ENCODE measurements around the gene C3orf18. TPM values are rescaled to one million over a fixed set of nuclear protein-coding genes. Genes with fewer than 3 reads are reported as not detected.

The C3orf18 gene
- total RNA-seq, 1 donor from 2014 or later: 5.9 TPM

DNA sequence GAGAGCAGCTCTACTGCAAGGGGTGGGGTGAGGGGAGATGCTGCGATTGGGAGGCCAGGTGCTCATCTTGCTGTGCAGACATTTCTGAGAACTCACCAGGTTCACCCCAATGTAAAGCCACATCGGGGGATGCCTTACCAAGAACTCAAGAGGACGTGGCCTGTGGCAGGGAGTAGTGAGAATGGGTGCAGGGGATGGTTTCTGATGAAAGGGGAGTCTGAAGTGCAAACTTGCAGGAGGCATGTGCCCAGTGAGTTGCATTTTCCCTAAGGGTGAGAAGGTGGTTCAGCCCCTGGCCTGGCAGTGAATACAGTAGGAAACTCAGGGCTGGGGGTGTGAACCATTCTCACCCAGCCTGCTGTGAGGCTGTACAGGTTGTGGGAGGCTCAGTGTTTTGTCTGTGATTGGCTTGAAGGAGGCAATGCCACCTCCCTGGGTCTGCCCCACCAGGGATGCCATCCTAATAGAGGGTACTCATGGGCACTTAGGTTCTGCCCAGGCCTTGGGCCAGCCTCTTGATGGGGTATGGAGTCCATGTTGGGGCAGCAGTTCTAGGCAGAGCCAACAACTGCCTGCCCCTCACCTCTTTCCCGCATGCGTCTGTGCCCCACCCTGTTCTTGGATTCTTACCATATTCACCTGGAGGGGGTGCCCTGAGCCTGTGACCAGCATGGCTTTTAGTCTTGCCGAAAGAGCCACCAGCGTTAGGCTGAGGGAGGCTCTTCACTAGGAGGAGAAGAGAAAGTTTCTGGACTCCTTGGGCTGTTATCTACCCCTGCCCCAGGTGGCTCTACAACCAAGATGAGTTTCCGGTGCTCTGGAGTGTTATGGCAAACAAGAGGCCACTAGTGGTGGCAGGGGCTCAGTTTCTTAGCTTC lies 6.3 kb upstream of the C3orf18 start:
- intact Hi-C loops (cut with micrococcal nuclease): loop anchor here (5.0 kb wide), 1 partner anchor 798 kb away; no protein-coding TSS in a partner anchor
- H3K9me3 Mint-ChIP-seq: no peaks in the 10 kb centered on the region

DNA sequence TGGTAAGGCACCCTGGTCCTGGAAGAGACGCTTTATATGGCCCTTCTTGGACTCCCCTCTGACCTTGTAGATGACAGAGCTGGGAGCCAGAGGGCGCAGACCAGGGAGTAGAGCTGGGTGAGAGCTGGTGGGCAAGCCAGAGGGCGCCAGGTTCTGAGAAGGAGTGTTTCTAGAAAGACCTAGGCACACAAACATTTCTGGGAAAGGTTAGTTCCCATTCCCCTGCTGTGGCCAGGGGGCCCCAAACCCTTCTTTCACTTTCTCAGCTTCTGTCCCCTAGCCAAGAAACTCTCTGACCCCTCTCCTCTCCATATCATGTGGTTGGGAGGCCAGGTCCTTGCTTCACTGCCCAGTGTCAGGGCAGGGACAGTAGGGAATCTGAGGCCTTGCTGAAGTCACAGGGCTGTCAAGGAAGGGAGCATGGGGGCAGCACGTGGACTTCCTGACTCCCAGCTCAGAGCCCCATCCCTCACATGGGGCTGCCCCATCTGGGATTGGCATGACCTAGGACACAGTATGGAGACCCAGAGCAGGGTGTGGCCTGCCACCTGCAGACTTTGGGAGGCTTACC lies 5.3 kb upstream of the C3orf18 start:
- H3K9me3 Mint-ChIP-seq: no peaks in the 10 kb centered on the region

More for the DNA sequence above, 6.3 kb upstream of the C3orf18 start:
- H3K27ac Mint-ChIP-seq: no peak overlapping the region
- H3K27me3 Mint-ChIP-seq: no peaks in the 10 kb centered on the region
- no peak for DNase-seq
- CTCF ChIA-PET: interaction anchor here (9.9 kb wide), 1 partner anchor 39 kb away, joined by 245 read pairs; the partner anchor contains the start of genes CISH and MAPKAPK3
- no peak for ATAC-seq (ENCODE audit: low read depth)
- POLR2A ChIA-PET: interaction anchor here (6.9 kb wide), 1 partner anchor 38 kb away, joined by 125 read pairs; the partner anchor contains the start of gene CISH
- no peak overlapping the region for H3K4me3 Mint-ChIP-seq
- peaks cover 17% of the 10 kb centered on the region for H3K4me1 Mint-ChIP-seq
- TF ChIP-seq, protein P1, sequence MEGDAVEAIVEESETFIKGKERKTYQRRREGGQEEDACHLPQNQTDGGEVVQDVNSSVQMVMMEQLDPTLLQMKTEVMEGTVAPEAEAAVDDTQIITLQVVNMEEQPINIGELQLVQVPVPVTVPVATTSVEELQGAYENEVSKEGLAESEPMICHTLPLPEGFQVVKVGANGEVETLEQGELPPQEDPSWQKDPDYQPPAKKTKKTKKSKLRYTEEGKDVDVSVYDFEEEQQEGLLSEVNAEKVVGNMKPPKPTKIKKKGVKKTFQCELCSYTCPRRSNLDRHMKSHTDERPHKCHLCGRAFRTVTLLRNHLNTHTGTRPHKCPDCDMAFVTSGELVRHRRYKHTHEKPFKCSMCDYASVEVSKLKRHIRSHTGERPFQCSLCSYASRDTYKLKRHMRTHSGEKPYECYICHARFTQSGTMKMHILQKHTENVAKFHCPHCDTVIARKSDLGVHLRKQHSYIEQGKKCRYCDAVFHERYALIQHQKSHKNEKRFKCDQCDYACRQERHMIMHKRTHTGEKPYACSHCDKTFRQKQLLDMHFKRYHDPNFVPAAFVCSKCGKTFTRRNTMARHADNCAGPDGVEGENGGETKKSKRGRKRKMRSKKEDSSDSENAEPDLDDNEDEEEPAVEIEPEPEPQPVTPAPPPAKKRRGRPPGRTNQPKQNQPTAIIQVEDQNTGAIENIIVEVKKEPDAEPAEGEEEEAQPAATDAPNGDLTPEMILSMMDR (IDR thresholded peaks at IDR 0.05): no peak
- peaks cover 25% of the 10 kb centered on the region for H3K36me3 Mint-ChIP-seq (ENCODE audit: low read depth)

DNA sequence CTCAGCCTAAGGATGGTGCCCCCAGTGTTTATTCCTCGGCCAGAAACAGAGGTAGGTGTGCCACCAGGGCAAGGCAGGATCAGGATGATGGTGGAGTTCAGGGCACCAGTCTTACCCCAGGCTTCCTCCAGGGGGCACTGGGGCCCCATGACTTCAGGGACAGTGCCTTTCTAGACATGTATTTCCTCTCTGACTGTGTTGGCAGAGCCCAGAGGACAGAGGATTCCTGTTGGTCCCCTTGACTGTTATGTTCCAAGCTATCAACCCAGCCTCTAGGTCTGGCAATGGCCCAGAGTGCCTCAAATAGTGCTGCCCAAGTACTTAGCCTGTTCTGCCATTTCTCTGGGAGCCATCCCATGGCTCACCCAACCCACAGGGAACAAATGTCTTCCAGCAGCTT lies 4.6 kb upstream of the C3orf18 start:
- Mint-ChIP-seq H3K4me1 (peaks cover 25% of the 10 kb centered on the region), H3K27ac (no peak overlapping the region), H3K36me3 (ENCODE audit: low read depth) (peaks cover 15% of the 10 kb centered on the region), H3K4me3 (peak overlapping the region; percentile 50), H3K9me3 (no peaks in the 10 kb centered on the region), H3K27me3 (no peaks in the 10 kb centered on the region)
- intact Hi-C loops (cut with micrococcal nuclease): loop anchor here (1.0 to 5.0 kb wide), 3 partner anchors 19 to 800 kb away; no protein-coding TSS in a partner anchor
- TF ChIP-seq, protein P1 (IDR thresholded peaks at IDR 0.05): no peak
- CTCF ChIA-PET: interaction anchor here (0.6 to 9.9 kb wide), 10 partner anchors 14 to 860 kb away, joined by 3 to 245 read pairs (median 4); partner anchors contain the start of genes CISH, CYB561D2, MAPKAPK3 and NPRL2
- DNase-seq (peak; percentile 70), ATAC-seq (ENCODE audit: low read depth) (peak; percentile 15)
- POLR2A ChIA-PET: interaction anchor here (0.6 to 6.9 kb wide), 3 partner anchors 33 to 475 kb away, joined by 3 to 125 read pairs (median 4); partner anchors contain the start of gene CISH

More for the DNA sequence above, 5.3 kb upstream of the C3orf18 start:
- CTCF ChIA-PET: interaction anchor here (1.0 to 9.9 kb wide), 5 partner anchors 18 to 859 kb away, joined by 3 to 245 read pairs (median 4); partner anchors contain the start of genes CISH, CYB561D2, MAPKAPK3 and NPRL2
- DNase-seq (no peak), ATAC-seq (ENCODE audit: low read depth) (no peak)
- Mint-ChIP-seq H3K4me1 (peaks cover 22% of the 10 kb centered on the region), H3K27me3 (no peaks in the 10 kb centered on the region), H3K27ac (no peak overlapping the region), H3K4me3 (no peak overlapping the region), H3K36me3 (ENCODE audit: low read depth) (peaks cover 21% of the 10 kb centered on the region)
- TF ChIP-seq, protein P1 (IDR thresholded peaks at IDR 0.05): no peak
- POLR2A ChIA-PET: interaction anchor here (6.9 kb wide), 1 partner anchor 39 kb away, joined by 125 read pairs; the partner anchor contains the start of gene CISH
- intact Hi-C loops (cut with micrococcal nuclease): loop anchor here (1.0 to 5.0 kb wide), 3 partner anchors 18 to 799 kb away; no protein-coding TSS in a partner anchor

DNA sequence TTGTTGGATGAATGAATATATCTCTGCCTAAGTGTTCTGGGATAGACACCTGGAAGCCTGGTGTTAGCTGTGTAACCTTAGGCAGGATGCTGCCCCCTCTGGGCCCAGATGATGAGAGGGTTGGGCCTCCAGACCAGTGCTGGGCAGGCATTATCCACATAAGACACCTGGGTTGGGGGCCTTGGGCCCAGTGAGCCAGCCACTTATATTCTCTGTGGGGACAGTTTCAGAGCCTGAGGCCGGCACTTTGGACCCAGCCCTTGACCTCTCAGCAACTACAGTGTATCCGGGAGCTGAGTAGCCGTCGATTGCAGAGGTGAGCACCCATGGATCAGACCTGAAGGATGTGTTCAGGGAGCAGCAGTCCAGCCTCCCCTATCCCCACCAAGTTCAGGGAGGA lies 3.9 kb upstream of the C3orf18 start:
- DNase-seq (no peak), ATAC-seq (ENCODE audit: low read depth) (no peak)
- CTCF ChIA-PET: interaction anchor here (0.6 to 9.9 kb wide), 10 partner anchors 15 to 860 kb away, joined by 3 to 245 read pairs (median 4); partner anchors contain the start of genes CISH and MAPKAPK3
- no peak overlapping the region for H3K4me3 Mint-ChIP-seq
- TF ChIP-seq, protein P1 (IDR thresholded peaks at IDR 0.05): no peak
- H3K36me3 Mint-ChIP-seq (ENCODE audit: low read depth): peaks cover 15% of the 10 kb centered on the region
- no peaks in the 10 kb centered on the region for H3K9me3 Mint-ChIP-seq
- intact Hi-C loops (cut with micrococcal nuclease): loop anchor here (5.0 kb wide), 1 partner anchor 801 kb away; no protein-coding TSS in a partner anchor
- no peak overlapping the region for H3K27ac Mint-ChIP-seq
- H3K27me3 Mint-ChIP-seq: no peaks in the 10 kb centered on the region
- H3K4me1 Mint-ChIP-seq: peaks cover 31% of the 10 kb centered on the region
- POLR2A ChIA-PET: interaction anchor here (0.6 to 6.9 kb wide), 5 partner anchors 18 to 814 kb away, joined by 3 to 125 read pairs (median 25); partner anchors contain the start of genes CISH and MANF

Data from activated B cell treated with CpG ODN at 0.5 μM for 24 hours (primary cell).